Activated naive CD4-positive, alpha-beta T cell treated with anti-CD3 and anti-CD28 coated beads, Interleukin-2, amount 50 U/mL, for 16 hours (primary cell): ENCODE results near the gene RTL1.

ENCODE experiments used
- DNase-seq: peaks from one replicate; pipeline ENCODE4 v3.0.0-alpha.2; 2020

Gene RTL1

DNA sequence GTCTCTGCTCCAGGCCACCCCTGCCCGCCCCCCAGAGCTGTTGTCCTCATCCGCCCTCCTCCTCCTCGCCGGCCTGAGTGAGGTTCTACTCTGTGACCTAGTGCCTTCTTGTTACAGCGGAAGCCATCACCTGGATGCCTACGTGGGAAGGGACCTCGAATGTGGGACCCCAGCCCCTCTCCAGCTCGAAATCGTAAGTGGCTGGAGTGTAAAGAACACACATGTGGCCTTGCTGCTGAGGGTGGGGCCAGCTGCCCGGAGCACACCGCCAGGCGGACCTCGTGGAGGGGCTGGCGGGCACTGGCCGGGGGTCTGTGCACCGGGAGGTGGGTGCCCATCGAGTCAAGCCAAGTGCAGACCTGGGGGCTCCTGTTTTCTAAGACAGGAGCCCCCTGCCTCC lies 58.2 kb downstream of the RTL1 start:
- no peak for DNase-seq

DNA sequence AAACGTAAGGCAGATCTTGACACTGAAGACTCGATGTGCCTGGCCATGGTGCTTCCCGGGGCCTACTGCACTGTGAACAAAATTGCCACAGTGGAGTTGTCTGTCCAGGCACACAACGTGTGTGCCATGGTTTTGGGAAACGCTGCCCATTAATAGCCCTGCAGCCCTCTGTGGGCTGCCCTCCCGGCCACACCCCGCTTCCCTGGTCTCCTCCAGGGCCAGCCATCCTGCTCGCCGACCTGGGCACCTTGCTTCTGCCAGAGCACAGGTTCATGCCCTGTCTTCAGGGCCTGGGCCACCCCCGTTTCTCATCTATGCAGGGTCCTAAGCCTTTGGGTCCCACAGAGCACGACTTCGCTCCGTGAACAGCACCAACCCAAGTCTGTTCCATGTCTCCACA lies 58.7 kb downstream of the RTL1 start:
- DNase-seq, result no peak

DNA sequence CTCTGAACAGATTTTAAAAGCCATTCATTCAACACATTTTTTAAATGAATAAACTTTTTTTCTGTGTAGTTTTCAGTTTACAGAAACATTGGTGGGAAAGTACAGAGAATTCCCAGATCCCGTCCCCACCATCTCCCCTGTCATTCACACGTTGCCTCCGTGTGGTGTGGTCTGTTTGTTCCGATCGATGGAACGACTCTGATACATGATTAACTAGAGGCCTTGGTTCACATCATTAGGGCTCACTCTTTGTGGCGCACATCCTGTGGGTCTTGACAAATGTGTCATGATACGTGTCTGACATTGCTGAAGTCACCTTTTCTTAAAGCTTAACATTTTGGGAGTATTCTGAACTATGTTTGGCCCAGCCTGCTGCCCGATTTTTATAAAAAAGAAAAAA lies 59.1 kb downstream of the RTL1 start:
- no peak for DNase-seq

DNA sequence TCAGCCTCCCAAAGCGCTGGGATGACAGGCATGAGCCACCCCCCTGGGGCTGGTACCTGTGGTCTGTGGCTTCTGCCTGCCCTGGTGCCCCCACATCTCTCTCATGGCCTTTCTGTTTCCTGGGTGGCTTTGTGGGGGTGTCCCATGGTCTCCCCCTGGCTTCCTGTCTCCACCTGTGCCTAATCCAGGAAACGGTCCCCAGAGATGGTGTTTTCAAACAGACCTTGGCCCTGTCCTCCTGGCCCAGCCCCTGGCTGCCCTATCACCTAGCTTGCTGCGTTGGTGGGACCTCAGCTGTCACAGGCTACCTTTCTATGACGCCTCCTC lies 59.5 kb downstream of the RTL1 start:
- DNase-seq, result no peak

DNA sequence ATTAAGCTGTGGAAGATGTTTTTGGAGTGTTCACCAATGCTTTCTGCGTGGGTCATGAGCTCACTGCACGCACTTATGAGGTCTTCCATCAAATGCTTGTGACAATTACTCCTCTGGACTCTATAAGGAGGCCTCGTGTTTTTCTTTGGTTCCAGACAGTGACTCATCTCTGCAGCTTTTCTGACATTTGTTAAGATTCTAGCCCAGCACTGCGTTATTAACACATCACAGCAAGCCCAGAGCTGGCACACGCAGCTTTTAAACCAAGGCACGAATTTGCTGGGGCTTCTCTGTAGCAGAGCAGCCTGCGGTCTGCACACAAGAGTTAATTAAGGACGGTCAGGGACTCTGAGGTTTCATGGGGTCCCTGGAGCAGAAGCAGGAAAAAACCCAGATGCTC lies 60.7 kb downstream of the RTL1 start:
- DNase-seq, result no peak

DNA sequence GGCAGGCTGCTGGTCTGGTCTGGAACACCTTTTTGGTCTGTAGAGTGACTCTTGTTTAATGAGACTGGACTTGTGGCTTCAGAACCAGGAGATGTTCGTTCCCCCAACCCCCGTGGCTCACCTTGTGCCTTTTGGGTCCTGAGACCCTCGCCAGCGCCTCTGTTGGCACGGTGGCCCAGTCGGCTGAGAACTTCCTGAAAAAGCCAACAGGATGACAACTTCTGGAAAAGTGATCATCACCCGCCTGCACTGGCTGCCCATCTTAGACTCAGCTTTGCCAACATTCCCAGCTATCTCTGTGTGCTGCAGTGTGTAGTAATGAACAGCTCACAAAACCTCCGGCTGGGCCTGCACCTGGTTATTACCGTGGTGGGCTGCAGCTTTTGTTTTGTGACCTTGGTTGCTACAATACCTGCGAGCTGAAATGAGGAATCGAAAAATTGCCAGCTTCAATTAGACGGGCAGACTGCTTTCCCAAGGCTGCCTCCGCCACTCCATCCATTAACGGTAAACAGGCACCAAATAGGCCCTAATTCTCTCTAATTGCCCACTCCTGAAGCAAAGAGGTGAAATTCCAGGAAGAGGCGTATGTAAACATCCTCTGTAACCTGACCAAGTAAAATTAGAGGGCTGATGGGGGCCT lies 61.6 kb downstream of the RTL1 start:
- DNase-seq, result no peak

DNA sequence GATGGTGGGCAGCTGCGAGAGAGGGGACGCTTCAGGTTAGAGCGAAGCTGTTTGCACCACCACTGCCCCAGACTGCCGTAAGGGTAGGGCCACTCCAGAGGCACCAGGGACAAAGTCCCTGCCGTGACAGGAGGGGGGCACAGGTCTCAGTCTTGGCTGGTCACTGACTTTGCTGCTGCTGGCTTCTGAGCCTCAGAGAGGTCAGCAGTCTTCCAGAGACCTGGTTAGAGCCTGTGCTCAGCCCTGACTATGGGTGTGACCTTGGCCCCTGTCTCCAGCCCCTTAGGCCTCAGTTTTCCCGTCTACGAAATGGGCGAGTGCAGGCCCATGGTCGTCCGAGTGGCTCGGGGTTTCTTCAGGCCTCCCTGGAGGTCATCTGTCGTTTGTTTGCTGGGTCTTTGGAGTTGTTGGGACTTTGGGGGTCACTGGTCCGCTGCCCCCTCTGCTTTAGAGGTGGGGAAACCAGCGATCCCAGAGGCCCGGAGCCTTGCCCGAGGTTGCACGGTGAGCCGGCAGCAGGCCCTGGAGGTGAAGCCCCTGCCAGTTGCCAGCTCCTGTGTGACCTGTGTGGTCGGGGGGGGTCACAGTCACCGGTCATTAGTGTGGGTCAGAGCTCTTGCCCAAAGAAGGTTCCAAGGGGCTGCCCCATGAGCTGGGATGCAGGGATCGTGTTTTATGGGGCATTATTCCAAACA lies 62.3 kb downstream of the RTL1 start:
- DNase-seq, result no peak

DNA sequence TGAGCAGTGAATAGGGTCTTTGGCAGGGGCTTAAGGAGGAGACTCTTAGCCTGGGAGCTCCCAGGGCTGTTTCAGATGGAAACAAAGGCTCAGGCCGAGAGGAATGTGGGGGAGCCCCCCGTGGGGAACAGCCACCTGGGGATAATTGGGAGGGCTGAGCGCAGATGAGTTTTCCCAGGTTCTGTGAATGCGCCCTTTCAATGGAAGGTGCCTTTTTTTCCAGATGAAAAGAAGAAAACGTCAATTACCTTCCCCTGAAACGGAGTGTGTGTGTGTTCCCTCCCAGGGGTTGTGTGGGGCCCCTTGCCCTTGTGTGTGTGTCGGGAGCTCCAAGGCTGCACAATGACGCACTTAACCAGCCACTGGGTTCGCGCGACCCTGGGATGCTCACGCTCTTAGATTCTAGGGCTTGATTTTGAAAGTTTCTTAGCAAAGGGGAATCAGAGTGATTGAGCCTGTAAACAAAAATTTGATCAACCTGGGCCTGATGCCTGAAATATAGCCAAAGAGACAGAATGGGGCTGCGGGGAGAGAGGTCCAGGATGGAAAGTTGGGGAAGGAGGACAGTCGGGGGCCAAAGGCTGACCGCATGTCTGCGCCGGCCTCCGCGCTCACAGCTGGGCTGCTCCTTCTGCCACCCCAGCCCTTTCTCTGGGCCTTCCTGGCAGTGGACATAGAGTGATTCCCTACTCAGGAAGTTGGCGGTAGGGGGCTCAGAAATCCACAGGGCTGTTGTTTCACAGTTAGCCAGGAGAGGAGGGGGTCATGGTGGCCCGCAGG lies 63.0 kb downstream of the RTL1 start:
- DNase-seq, result no peak

DNA sequence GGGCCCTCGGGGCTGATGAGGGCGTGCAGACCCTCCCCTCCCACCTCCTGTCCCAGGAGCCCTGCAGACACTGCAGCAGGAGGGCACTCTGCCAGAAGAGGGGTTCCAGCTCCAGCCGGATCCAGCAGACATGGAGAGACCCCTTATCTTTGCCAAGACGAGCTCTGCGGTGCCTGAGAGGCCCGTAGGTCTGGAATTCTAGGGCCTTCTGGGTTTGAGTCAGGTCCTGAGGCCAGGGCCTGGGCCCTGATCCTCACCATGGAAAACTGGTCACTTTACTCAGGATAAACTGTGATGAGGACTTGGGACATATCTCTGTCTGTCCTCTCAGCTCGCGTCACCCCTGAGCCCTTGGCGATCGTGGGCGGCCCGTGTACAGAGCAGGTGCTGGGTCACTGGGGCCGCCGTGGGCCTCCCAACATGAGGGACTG lies 63.8 kb downstream of the RTL1 start:
- no peak for DNase-seq

DNA sequence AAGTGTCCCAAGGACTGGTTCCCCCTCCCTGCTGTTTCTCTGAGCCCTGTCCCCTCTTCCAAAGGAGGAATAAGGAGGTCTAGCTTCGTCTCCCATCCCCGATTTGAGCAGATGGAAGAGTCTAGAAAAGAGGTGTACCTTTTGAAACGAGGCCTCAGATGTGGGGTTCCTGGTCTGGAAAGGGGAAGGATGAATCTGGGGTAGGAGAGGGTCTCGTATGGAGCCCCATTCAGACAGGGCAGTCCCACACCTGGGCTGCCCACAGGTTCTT lies 64.3 kb downstream of the RTL1 start:
- no peak for DNase-seq

DNA sequence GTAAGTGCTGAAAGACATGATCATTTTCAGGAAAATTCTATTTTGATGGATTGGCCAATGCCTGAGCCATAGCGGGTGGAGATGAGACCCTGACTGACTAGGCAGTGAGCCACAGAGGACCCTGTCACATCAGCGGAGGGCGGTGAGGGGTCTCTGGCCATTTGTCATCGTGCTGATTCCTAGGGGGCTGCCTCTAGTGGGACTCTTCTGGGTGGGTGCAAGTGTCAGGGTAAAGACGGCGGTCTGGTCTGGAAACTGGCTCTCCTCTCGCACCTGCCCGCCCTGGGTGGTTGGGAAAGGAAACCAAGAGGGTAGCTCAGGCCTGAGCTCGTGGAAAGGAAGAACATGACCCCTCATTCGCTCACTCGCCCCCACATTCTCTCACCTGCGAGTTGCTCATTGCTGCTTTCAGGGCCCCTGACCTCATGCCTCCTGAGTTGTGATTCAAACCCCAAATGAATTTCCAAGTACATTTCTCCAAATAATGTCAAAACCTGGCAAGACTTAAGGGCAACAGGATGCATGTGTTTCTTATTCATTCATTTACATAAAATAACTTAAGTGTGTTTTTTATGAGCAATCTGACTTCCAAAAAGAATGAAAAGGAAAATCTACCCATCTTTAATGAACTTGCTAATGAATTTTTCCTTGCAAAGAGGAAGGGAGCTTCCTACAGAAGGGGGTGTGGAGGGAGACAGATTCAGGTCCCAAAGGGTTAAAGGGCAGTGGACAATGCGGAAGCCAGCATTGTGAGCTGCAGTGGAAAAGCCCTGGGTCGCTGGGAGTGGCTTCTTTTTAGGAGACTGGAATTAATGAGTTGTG lies 64.8 kb downstream of the RTL1 start:
- DNase-seq, result no peak

DNA sequence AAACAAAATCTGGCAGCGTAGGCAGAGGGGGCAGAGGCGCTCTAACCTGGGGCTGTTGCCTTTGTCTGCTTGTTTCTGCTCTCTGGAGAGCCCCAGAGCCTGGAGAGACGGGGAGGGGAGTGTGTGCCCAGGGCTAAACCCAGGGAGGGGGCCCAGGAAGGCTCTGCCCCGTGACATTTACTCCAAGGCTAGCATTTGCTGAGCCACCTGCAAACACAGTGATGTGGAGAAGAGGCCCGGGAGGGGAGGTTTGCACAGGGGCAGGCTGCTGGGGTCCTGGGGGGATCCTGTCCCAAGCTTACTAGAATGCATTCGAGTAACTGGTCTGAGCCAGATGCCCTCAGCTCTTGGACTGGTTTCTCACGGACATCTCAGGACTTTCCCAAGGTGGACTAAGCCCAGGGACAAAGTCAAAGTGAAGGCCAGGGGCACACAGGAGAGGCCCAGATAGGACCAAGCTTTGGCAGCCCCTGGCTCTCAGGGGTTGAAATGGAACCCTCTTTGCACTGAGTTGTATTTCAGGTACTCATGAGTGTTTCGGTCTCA lies 65.6 kb downstream of the RTL1 start:
- no peak for DNase-seq

DNA sequence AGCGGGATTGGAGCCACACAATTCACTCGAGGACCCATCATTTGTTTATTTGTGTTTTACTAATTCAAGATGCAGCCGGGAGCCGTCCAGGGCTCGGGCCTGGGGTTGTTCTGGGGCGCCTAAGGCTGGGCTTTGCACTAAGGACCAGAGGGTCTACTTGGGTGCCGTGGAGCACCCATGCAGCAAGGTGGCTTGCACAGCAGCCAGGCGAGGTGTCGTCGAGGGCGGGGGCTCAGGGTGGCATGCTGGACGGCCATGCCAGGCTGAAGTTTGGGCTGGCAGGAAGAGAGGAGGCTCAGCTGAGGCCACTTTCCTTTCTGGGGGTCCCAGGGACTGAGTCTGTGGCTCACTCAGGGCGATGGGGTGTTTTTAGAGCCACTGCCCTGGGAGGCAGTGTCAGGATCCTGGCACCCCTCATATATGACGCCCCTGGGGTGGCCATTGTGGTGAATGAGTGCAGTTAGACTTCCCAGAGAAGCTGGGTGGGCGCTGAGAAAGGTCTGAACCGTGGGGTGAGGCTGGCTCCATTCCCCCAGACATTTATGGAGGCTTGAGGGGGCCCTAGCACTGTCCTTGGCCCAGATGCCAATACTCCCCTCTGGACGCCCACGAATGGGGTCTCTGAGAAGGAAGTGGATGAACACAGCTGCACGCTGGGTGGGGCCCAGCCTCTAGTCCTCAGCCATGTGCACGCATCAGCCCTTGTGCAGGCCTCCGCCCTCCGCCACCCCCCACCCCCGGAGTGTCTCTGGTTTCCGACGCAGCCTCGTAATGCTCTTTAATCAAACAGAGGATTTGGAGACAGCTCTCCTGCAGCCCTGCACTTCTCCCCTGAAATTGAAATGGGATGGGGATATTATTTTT lies 66.3 kb downstream of the RTL1 start:
- DNase-seq, result no peak

DNA sequence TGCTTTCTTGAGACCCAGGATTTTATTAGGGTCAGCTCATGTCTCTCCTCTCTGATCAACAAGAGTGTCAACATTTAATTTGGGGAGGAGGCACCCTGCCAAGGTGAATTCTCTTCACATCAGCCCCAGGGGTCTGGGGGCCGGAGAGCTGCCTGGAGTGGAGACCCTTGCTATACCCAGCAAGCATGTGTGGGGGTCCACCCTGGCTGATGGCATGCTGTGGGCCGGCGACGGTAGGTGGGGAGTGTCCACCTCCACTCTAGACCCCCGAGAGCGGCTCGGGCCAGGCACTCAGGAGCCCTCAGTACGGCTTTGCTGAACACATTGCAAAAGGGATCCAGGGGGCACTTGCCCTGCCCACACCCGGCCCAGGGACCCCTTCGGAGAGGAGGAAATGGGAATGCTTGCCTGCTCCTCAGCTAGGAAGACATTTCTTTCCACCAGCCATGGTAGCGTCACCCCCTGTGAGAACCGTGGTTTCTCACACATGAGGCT lies 67.2 kb downstream of the RTL1 start:
- DNase-seq, result no peak

DNA sequence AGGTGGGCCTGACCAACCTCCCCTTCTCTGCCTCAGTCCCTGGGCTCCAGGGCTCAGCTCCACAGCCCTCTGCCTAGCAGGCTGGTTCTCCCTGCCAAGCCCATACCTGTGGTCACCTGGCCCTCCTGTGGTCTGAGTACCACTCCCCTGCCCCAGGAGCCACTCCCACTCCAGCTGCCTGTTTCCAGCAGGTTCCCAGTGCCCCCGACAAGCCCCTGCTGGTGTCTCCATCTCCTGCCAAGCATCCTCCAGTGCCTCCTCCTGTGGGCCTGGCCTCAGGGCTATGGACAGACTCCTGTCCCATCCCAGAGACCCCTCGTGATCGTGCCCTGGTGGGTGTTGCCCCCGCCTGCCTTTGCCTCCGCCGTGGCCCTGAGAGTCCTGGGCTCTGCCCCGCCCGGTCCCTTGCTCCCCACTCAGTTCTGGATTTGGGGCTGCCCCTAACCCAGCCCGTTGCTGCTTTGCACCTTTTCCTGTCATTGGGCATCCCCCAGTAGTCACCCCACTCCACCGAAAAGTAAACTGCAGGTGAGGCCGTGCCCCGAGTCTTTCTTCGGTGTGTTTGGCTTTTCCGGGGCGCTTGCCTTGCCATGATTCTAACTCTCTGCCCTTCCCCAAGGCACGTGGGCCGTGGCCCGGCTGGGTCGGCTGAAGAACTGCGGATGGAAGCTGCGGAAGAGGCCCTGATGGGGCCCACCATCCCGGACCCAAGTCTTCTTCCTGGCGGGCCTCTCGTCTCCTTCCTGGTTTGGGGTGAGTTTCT lies 67.8 kb downstream of the RTL1 start:
- no peak for DNase-seq

DNA sequence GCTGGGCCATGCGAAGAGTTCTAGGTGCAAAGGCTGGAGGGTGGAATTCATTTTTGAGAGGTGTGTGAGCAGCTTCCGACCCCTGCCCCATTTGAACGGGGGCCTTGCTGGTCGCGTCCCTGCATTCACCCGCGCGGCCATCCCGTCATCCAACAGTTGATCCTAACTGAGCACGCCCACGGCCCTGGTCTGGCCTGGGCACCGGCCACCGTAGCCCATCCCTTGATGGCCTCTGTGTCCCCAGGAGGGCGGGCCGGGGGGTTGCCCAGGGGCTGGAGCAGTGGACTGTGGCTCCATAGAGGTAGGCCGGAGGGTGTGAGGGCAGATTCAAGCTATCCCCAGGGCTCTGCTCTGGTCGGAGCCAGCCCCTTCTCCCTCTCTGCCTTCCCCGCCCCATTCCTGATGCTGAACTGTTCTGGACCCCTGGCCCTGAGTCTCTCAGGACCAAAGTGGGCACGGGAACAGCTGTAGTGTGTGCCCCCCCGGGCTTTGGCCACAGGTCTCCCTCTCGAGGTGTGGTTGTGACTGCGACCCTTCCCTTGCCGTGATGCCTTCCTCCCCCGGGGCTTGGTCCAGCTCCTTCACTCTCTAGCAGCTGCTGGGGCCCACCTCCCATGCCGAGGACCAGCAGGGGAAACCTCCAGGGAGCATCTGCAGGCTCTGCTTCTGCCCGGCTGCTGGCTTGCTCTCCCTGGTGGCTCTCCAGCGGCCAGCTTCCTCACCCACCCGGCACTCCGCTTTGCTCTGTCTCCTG lies 68.6 kb downstream of the RTL1 start:
- no peak for DNase-seq

DNA sequence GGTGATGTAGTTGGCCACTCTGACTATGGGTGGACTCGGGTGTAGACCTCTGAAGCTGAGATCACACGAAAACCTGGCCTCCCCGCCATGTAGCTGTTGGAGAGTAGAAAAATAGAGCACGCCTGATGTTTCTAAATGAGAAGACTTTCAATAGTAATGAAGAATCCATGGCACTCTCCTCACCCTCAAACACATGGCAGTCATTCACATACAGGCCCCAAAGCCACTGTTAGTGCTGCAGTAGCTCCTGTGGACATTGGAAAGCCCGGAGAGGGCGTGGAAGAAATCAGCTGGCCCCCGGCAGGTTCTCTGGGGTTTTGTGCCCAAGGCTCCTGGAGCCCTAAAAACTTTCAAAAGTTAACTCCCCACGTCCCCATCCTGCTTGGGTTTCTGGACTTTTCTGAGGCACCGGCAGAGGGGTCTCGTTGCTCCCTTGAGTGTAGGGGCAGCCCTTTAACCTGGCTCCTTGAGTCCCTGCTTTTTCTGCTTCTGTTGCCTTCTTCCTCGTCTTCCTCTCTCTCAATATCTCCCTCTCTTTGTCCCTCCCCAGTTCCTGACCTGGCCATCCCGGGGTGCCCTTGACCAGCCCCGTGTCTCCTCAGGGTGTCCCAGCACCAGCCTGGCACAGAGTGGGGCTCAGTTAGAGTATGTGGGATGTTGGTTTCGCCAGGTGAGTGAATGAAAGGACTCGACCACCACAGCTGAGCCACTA lies 69.3 kb downstream of the RTL1 start:
- DNase-seq, result no peak

DNA sequence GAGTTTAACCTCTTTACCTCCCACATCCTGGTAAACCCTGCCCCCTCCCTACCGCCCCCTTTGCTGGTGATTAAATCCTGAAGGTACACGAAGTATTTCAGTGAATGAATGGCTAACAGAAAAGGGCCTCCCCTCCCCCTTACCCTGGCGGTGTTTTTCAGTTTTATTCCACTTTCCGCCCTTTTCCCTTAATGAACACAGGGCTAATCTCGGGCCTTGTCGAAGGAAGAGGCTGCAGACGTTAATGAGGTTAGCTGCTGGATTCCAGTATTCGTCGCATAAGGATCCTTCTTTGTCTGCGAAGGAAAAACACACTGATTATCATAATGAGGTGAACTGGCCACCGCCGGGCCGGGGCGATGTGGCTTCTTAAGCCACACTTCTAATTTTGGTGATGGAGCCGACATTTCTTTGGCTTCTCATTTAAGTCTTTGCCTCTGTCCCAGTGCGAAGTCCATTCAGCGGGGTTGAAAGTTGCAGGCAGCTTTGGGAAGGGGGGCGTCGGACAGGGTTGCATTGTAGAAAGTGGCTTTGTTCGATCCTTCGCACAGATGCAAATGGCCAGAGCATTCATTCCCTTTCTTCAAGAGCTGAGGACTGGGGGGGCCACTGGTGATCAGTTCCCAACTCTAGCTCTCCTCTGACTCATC lies 71.1 kb downstream of the RTL1 start:
- no peak for DNase-seq

DNA sequence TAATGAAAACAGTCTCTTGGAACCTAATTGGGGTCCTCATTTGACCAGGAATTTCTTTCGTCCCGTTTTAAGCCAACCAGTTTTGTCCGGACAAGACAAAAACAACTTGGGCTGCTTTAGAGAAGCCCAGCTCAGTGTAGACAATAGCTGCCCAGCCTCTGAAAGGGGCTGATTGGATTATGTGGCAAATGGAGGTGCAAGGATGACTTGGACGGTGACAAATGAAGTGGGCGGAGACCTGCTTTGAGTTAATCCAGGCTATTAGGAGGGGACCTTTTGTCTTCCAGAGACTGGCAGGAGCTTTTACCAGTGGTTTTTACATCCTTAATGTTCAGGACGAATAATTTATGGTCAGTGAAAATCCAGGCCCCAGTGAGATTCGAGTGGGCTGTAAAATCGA lies 72.8 kb downstream of the RTL1 start:
- DNase-seq, result no peak
